ENCODE data around the gene NRP2. TPM values are rescaled to one million over a fixed set of nuclear protein-coding genes. Genes with fewer than 3 reads are reported as not detected.

NRP2 gene
- total RNA-seq, 2 experiments from 2014 or later: 0.35 to 2.6 TPM

DNA sequence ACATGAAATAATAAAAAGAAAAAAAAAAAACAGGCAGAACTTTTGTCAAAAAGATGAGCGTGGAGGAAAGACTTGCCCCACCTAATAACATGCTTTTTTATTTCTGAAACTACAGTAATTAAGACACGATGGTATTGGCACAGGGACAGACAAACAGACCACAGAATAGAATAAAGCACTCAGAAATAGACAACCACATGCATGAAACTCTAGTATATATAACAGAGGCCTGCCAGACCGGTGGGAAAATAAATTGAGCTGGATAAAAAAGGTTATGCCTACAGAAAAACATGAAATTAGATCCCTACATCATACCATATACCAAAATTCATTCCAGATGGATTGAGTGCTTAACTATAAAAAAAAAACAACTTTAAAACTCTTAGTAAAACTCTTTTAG, 163.1 kb downstream of the NRP2 start:
- Histone ChIP-seq H3K79me2 (ENCODE audit: insufficient read depth, low read depth, low read length) (no peaks in the 10 kb centered on the region), H3K9me3 (ENCODE audit: low read length) (no peaks in the 10 kb centered on the region), H3K4me2 (ENCODE audit: low read length) (no peak overlapping the region), H3K4me1 (ENCODE audit: insufficient read depth, low read length, poor library complexity, severe bottlenecking) (no peaks in the 10 kb centered on the region), H3K9me2 (ENCODE audit: insufficient read depth, low read length) (no peaks in the 10 kb centered on the region), H3K4me3 (ENCODE audit: low read depth, low read length, poor library complexity, severe bottlenecking) (no peak overlapping the region), H2AFZ (ENCODE audit: low read length) (no peak overlapping the region), H3K36me3 (ENCODE audit: insufficient read depth, low read length) (no peaks in the 10 kb centered on the region), H4K20me1 (ENCODE audit: insufficient read depth, low read length) (no peaks in the 10 kb centered on the region), H3K27ac (ENCODE audit: low read depth, low read length, poor library complexity, severe bottlenecking) (no peak overlapping the region)
- DNase-seq (ENCODE audit: low spot score): no peak
- POLR2A ChIA-PET: interaction anchor here (0.6 to 0.7 kb wide), 2 partner anchors 147 to 1142 kb away, joined by 3 read pairs; no protein-coding TSS in a partner anchor
- intact Hi-C loops (cut with micrococcal nuclease; ENCODE audit: unreplicated experiment): no loop called here
- CTCF ChIA-PET (ENCODE audit: unreplicated experiment): no interaction called here
- TF ChIP-seq EZH2phosphoT487 (IDR thresholded peaks at IDR 0.05; ENCODE audit: borderline replicate concordance, low read depth, low read length): no peak
- no peak for TF ChIP-seq CTCF (conservative IDR thresholded peaks at IDR 0.05; ENCODE audit: low read length)
- no TSS peak for BruUV-seq (replicated peaks)
